Stomach (tissue), 9 donors: ENCODE data around the gene POLR3K. TPM values are rescaled to one million over a fixed set of nuclear protein-coding genes. Genes with fewer than 3 reads are reported as not detected.
"Not testable (repeated sequence)": the region's sequence is repeated elsewhere in the genome, so short reads cannot be mapped to it uniquely, and the experiment has no call there.

ENCODE experiments used
- DNase-seq, 2 donors: peaks; one replicate each; pipeline versions ENCODE4 v3.0.0 to v3.0.0-alpha.2; 2013 to 2019
- H3K27ac ChIP-seq, 5 donors: fragments of 200-600 bp in 4 of 5; sonication (generic) in 4 of 5; one replicate each; pipeline ENCODE4 v1.5.1; 2013 to 2019; ENCODE audit warnings: mild to moderate bottlenecking in 1 of 5, moderate library complexity in 1 of 5
- H3K27me3 ChIP-seq, 3 donors: fragments of 200-600 bp; sonication (generic); one replicate each; pipeline ENCODE4 v1.5.1; 2017 to 2019; ENCODE audit warnings: mixed run types in 1 of 3
- H3K36me3 ChIP-seq, 4 donors: fragments of 200-600 bp; sonication (generic); 1 replicate in 3 of 4; 2 replicates in 1 of 4; pipeline ENCODE4 v1.5.1; 2016 to 2019
- H3K4me1 ChIP-seq, 4 donors: fragments of 200-600 bp; sonication (generic); one replicate each; pipeline ENCODE4 v1.5.1; 2016 to 2019
- H3K4me3 ChIP-seq, 4 donors: fragments of 200-600 bp; sonication (generic) in 3 of 4; one replicate each; pipeline ENCODE4 v1.5.1; 2016 to 2019; ENCODE audit warnings: mild to moderate bottlenecking in 1 of 4
- H3K9me3 ChIP-seq, 4 donors: fragments of 200-600 bp; sonication (generic); one replicate each; pipeline ENCODE4 v1.5.1; 2016 to 2019
- CTCF ChIP-seq, 7 experiments: fragments of 450-650 bp in 4 of 7; fragments of 200-600 bp in 3 of 7; sonication (generic) in 3 of 7; IDR thresholded peaks; one replicate each; pipeline ENCODE4 v1.5.1; 2016 to 2019; ENCODE audit warnings: antibody characterized with exemption in 7 of 7, control low read depth in 2 of 7, mild to moderate bottlenecking in 1 of 7
- EP300 ChIP-seq: sonication (generic); formaldehyde crosslinking; IDR thresholded peaks from one replicate; pipeline ENCODE4 v1.6.1; 2017; ENCODE audit warnings: antibody characterized with exemption
- POLR2A ChIP-seq, 4 donors: fragments of 450-650 bp; IDR thresholded peaks; one replicate each; pipeline ENCODE4 v1.6.1; 2016; ENCODE audit warnings: antibody characterized with exemption in 4 of 4, control low read depth in 2 of 4, mild to moderate bottlenecking in 1 of 4, moderate library complexity in 1 of 4
- POLR2AphosphoS5 ChIP-seq, 3 donors: sonication (generic); formaldehyde crosslinking; IDR thresholded peaks; one replicate each; pipeline ENCODE4 v1.6.1; 2016; ENCODE audit warnings: antibody characterized with exemption in 3 of 3
- WGBS, 5 donors: extraction: QIAGEN DNeasy Blood & Tissue Kit in 3 of 5; methylation state at CpG; one replicate each; pipeline versions ENCODE4 v1.1.5 to v1.1.7; 2013 to 2018; 5-methylcytosine and 5-hydroxymethylcytosine counted together
- intact Hi-C: fragments of 100-400 bp; cut with DNase I; formaldehyde crosslinking; loops from one replicate; pipeline ENCODE4 v1.15.1; 2023; ENCODE audit warnings: low total_unique reads
- polyA plus RNA-seq, 3 donors: library from polyadenylated mRNA; stranded (reverse); fragments of 200-250 nt; gene quantifications; one replicate each; pipeline ENCODE4 v1.2.3, GENCODE V29; 2013
- total RNA-seq, 5 donors: library from RNA; depleted of rRNA; stranded (reverse); fragments of >200 nt; gene quantifications; one replicate each; pipeline versions ENCODE4 v1.1.0 to v1.2.3, GENCODE V29; 2014 to 2016
- donor health status: healthy with polysubstance abuse.
- donor health status: Bipolar disorder and iron deficiency.
- donor health status: healthy.

POLR3K gene
- total and polyA plus RNA-seq, 8 donors, result 2.2 to 13.3 (median 8.1) TPM; not detected in 2

DNA sequence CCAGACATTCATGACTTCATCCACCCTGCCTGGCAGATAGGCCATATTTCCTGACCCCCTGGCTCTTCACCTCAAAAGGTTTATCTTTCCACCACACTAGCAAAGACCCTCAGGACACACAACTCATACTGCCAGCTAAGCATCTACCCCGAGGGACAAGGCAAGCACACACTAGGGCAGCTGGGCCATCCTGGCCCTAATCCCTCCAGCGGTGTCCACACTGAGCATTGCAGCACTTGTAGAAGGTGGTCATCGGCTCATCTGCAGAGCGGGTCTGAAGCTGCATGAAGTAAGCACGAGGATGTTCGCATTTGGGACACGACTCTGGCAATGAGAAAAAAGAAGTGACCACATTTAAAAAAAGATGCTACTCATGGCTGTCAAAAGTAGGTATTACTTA, 6.2 kb downstream of the POLR3K start:
- TF ChIP-seq POLR2AphosphoS5 (IDR thresholded peaks at IDR 0.05) (no peak), POLR2A (IDR thresholded peaks at IDR 0.05) (no peak)
- no peaks in the 10 kb centered on the region for H3K9me3 ChIP-seq
- no peaks in the 10 kb centered on the region for H3K27me3 ChIP-seq
- WGBS, 5 donors, result 94 to 97% (median 97%) methylated on average over 7 of the region's 7 CpGs
- DNase-seq, result no peak
- H3K4me3 ChIP-seq, result no peak overlapping the region
- peaks cover 7 to 23% (median 10%) of the 10 kb centered on the region in 4 donors for H3K4me1 ChIP-seq
- peaks cover 11 to 77% (median 64%) of the 10 kb centered on the region in 4 donors for H3K36me3 ChIP-seq
- no peak overlapping the region for H3K27ac ChIP-seq
- intact Hi-C loops, result no loop called here

GRCh38 chr16:46510-46909, 6.9 kb downstream of the POLR3K start:
- DNase-seq, H3K4me3 ChIP-seq, H3K27ac ChIP-seq, H3K9me3 ChIP-seq, H3K27me3 ChIP-seq, intact Hi-C loops: not testable (repeated sequence)
- Histone ChIP-seq H3K36me3 (peaks cover 11 to 83% (median 66%) of the 10 kb centered on the region in 4 donors), H3K4me1 (peaks cover 0 to 16% (median 5%) of the 10 kb centered on the region in 4 donors)
- WGBS, 5 donors, result 95 to 99% (median 96%) methylated on average over 7 of the region's 7 CpGs

GRCh38 chr16:45454-45853, 8.0 kb downstream of the POLR3K start:
- Histone ChIP-seq H3K4me3 (no peak overlapping the region), H3K4me1 (peaks cover 0 to 8% (median 0%) of the 10 kb centered on the region in 4 donors), H3K36me3 (peaks cover 11 to 74% (median 59%) of the 10 kb centered on the region in 4 donors), H3K9me3 (no peaks in the 10 kb centered on the region), H3K27ac (no peak overlapping the region), H3K27me3 (no peaks in the 10 kb centered on the region)
- intact Hi-C loops, result no loop called here
- DNase-seq, result peak in 1 of 2 donors; percentile 22
- TF ChIP-seq POLR2AphosphoS5 (IDR thresholded peaks at IDR 0.05), result no peak
- TF ChIP-seq CTCF (IDR thresholded peaks at IDR 0.05), result no peak
- TF ChIP-seq POLR2A (IDR thresholded peaks at IDR 0.05), result no peak
- TF ChIP-seq EP300, result no peak
- 68 to 78% (median 74%) methylated on average over 5 of the region's 5 CpGs for WGBS, 5 donors

DNA sequence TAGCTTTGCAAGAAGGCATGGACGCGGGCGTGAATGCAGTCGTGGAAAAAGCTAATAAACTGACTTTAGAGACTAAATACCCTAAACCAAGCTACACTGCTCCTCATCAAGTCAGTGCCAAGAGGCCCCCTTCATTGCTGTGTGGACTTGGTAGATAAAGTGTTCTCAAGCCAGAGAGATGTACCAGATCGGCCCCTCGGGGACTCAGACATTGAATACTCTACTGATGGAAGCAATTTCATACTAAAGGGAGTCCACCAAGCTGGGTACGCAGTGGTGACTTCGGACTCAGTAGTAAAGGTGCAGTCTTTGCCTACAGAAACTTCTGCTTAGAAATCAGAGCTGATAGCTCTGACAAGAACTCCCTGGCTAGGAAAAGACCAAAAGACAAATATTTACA, 8.8 kb downstream of the POLR3K start:
- no peaks in the 10 kb centered on the region for H3K9me3 ChIP-seq
- no peaks in the 10 kb centered on the region for H3K27me3 ChIP-seq
- H3K4me3 ChIP-seq, result no peak overlapping the region
- intact Hi-C loops, result no loop called here
- peaks cover 11 to 66% (median 54%) of the 10 kb centered on the region in 4 donors for H3K36me3 ChIP-seq
- WGBS, 5 donors, result 86 to 95% (median 90%) methylated on average over 8 of the region's 8 CpGs
- DNase-seq, result no peak
- no peak overlapping the region for H3K27ac ChIP-seq
- peaks cover 0 to under 1% (median 0%) of the 10 kb centered on the region in 4 donors for H3K4me1 ChIP-seq
- TF ChIP-seq EP300 (no peak), POLR2A (IDR thresholded peaks at IDR 0.05) (no peak), POLR2AphosphoS5 (IDR thresholded peaks at IDR 0.05) (no peak), CTCF (IDR thresholded peaks at IDR 0.05) (no peak)

DNA sequence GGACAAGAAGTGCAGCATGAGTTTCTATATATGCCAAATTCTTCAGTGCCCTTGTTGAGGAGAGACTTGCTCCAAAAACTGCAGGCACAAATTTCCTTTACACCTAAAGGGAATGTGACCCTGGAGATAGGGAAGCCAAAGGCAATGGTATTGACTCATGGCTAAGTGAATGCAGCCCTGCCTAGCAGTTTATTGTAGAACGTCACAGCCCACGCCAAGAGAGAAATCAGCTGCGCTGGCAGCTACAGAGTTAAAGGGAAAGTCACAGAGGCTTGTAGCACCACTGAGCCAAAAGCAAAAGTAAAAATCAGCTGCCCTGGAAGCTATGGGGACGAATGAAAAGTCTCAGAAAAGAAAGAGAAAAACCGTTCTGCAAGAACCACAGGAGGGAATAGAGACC, 10.1 kb downstream of the POLR3K start:
- Histone ChIP-seq H3K9me3 (no peaks in the 10 kb centered on the region), H3K27me3 (no peaks in the 10 kb centered on the region), H3K4me1 (peaks cover 0 to 13% (median 12%) of the 10 kb centered on the region in 4 donors), H3K27ac (no peak overlapping the region), H3K36me3 (peaks cover 11 to 53% (median 42%) of the 10 kb centered on the region in 4 donors), H3K4me3 (no peak overlapping the region)
- no peak for TF ChIP-seq CTCF (IDR thresholded peaks at IDR 0.05)
- no peak for TF ChIP-seq POLR2A (IDR thresholded peaks at IDR 0.05)
- no peak for TF ChIP-seq POLR2AphosphoS5 (IDR thresholded peaks at IDR 0.05)
- no peak for TF ChIP-seq EP300
- no peak for DNase-seq
- intact Hi-C loops, result no loop called here
- WGBS, 5 donors, result 75 to 80% (median 76%) methylated on average over 5 of the region's 5 CpGs
